OCI-LY1 (cell line): ENCODE data around the gene ZHX3.

ENCODE experiments used
- H2AFZ ChIP-seq: fragments of 200-600 bp; sonication (generic), shearing (Covaris generic); 2 replicates; pipeline ENCODE4 v1.6.0; 2014; ENCODE audit warnings: antibody characterized with exemption, mild to moderate bottlenecking, low read length
- H3F3A ChIP-seq: fragments of 200-600 bp; sonication (generic), shearing (Covaris generic); 2 replicates; pipeline ENCODE4 v1.6.0; 2014; ENCODE audit warnings: mild to moderate bottlenecking, antibody characterized with exemption, low read length, moderate library complexity; ENCODE audit not compliant: insufficient read depth
- H3K27ac ChIP-seq: fragments of 200-600 bp; sonication (generic); 2 replicates; pipeline ENCODE4 v1.5.1; 2014; ENCODE audit warnings: low read length, mixed run types, mild to moderate bottlenecking, low read depth; ENCODE audit not compliant: poor library complexity, severe bottlenecking
- H3K27me3 ChIP-seq: fragments of 200-600 bp; sonication (generic); 2 replicates; pipeline ENCODE4 v1.6.0; 2014; ENCODE audit warnings: antibody characterized with exemption, mild to moderate bottlenecking, low read length, moderate library complexity; ENCODE audit not compliant: insufficient read depth
- H3K36me3 ChIP-seq: fragments of 200-600 bp; sonication (generic); 2 replicates; pipeline ENCODE4 v1.6.1; 2014; ENCODE audit warnings: mild to moderate bottlenecking, antibody characterized with exemption, low read length, moderate library complexity, mixed read lengths; ENCODE audit not compliant: insufficient read depth
- H3K4me1 ChIP-seq: fragments of 200-600 bp; sonication (generic); 2 replicates; pipeline ENCODE4 v1.5.1; 2014; ENCODE audit warnings: mild to moderate bottlenecking, low read length, moderate library complexity; ENCODE audit not compliant: insufficient read depth, severe bottlenecking
- H3K4me2 ChIP-seq: fragments of 200-600 bp; sonication (generic), shearing (Covaris generic); 2 replicates; pipeline ENCODE4 v1.6.1; 2014; ENCODE audit warnings: low read length
- H3K4me3 ChIP-seq: fragments of 200-600 bp; sonication (generic); 2 replicates; pipeline ENCODE4 v1.5.1; 2014; ENCODE audit warnings: low read length, low read depth, mild to moderate bottlenecking, mixed read lengths; ENCODE audit not compliant: poor library complexity, severe bottlenecking
- H3K79me2 ChIP-seq: fragments of 200-600 bp; shearing (Covaris generic); 2 replicates; pipeline ENCODE4 v1.6.1; 2016; ENCODE audit warnings: mixed run types, low read length, mixed read lengths; ENCODE audit not compliant: insufficient read depth
- H3K9ac ChIP-seq: fragments of 200-600 bp; sonication (generic), shearing (Covaris generic); 2 replicates; pipeline ENCODE4 v1.6.1; 2014; ENCODE audit warnings: mild to moderate bottlenecking, low read length, mixed read lengths
- H3K9me2 ChIP-seq: fragments of 200-600 bp; sonication (generic), shearing (Covaris generic); 2 replicates; pipeline ENCODE4 v1.6.1; 2014; ENCODE audit warnings: low read depth, mild to moderate bottlenecking, low read length, mixed read lengths
- H3K9me3 ChIP-seq: fragments of 200-600 bp; shearing (Covaris generic); 2 replicates; pipeline ENCODE4 v1.6.1; 2014; ENCODE audit warnings: low read length, mixed read lengths
- H4K20me1 ChIP-seq: fragments of 200-600 bp; sonication (generic), shearing (Covaris generic); 2 replicates; pipeline ENCODE4 v1.6.0; 2016; ENCODE audit warnings: mild to moderate bottlenecking, low read length; ENCODE audit not compliant: insufficient read depth
- EZH2 ChIP-seq: fragments of 200-600 bp; sonication (generic), shearing (Covaris generic); IDR thresholded peaks from 2 replicates; pipeline ENCODE4 v1.8.0; 2017; ENCODE audit warnings: borderline replicate concordance, mixed run types, mild to moderate bottlenecking, antibody characterized with exemption, low read length, moderate library complexity, mixed read lengths
- TF ChIP-seq, protein P1 (sequence below): fragments of 200-600 bp; sonication (generic), shearing (Covaris generic); IDR thresholded peaks from 2 replicates; pipeline ENCODE4 v1.5.1; 2017; ENCODE audit warnings: mild to moderate bottlenecking, antibody characterized with exemption, low read length, moderate library complexity, mixed read lengths

The ZHX3 gene

GRCh38 chr20:41318271-41318649 lies 729 bp upstream of the ZHX3 start:
- peaks cover 19% of the 10 kb centered on the region for H3K4me1 ChIP-seq
- H3F3A ChIP-seq: no peaks in the 10 kb centered on the region
- peak overlapping the region; percentile 61 for H3K4me3 ChIP-seq
- no peak overlapping the region for H3K27ac ChIP-seq
- TF ChIP-seq EZH2: no peak
- TF ChIP-seq, protein P1, sequence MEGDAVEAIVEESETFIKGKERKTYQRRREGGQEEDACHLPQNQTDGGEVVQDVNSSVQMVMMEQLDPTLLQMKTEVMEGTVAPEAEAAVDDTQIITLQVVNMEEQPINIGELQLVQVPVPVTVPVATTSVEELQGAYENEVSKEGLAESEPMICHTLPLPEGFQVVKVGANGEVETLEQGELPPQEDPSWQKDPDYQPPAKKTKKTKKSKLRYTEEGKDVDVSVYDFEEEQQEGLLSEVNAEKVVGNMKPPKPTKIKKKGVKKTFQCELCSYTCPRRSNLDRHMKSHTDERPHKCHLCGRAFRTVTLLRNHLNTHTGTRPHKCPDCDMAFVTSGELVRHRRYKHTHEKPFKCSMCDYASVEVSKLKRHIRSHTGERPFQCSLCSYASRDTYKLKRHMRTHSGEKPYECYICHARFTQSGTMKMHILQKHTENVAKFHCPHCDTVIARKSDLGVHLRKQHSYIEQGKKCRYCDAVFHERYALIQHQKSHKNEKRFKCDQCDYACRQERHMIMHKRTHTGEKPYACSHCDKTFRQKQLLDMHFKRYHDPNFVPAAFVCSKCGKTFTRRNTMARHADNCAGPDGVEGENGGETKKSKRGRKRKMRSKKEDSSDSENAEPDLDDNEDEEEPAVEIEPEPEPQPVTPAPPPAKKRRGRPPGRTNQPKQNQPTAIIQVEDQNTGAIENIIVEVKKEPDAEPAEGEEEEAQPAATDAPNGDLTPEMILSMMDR: no peak
- H3K4me2 ChIP-seq: peak overlapping the region; percentile 86
- peaks cover 13% of the 10 kb centered on the region for H3K79me2 ChIP-seq
- H3K27me3 ChIP-seq: no peaks in the 10 kb centered on the region
- H3K9ac ChIP-seq: peak overlapping the region; percentile 64
- H3K9me3 ChIP-seq: no peaks in the 10 kb centered on the region
- H3K36me3 ChIP-seq: no peaks in the 10 kb centered on the region
- H2AFZ ChIP-seq: peak overlapping the region; percentile 40; the same call in 1 of the 2 replicates
- no peaks in the 10 kb centered on the region for H4K20me1 ChIP-seq
- H3K9me2 ChIP-seq: no peaks in the 10 kb centered on the region

DNA sequence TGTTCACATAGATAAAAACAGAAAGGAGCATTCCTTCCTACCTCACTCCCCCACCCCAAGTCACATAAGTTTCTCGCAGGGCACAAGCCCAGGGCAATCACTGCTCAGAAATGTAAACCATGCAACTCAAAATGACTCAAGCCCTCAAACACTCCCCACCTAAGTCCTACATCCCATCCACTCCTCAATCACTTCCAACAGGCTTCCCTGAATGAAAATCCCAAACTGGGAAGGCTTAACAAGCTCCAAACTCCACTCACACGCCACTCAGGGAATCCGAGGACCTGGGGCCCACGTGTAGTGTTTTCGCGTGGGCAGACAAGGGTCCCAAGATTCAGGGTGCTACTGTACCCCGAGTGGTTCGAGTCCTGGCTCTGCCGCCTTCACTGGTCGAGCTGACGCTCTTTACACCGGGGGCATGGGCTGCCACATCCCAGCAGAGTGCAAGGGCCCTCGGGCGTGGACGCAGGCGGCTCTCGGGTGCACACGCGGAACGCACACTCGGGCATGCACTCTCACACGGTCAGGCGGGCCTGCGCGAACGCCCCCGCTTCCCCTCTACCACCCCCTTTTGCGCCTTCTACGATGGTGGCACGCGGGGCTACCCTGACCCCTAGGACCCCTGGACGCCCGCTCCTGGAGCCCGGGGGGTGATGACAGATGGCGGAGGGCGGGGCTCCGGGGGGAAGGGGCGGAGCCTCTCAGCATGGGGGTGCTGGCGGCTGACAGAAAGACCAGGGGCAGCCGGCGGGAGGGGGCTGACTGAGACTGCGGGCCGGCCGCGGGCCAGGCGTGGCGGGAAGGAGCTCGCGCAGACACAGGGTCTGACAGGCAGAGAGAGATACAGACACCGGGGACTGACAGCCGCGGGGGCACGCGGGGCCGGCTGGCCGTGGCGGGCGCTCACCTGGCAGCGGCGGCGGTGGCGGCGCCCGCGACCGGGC lies 657 bp downstream of the ZHX3 start:
- no peaks in the 10 kb centered on the region for H3F3A ChIP-seq
- no peaks in the 10 kb centered on the region for H3K9me2 ChIP-seq
- peak overlapping the region; percentile 86 for H3K9ac ChIP-seq
- peaks cover 9% of the 10 kb centered on the region; the same call in 1 of the 2 replicates for H3K36me3 ChIP-seq
- H4K20me1 ChIP-seq: no peaks in the 10 kb centered on the region
- no peak for TF ChIP-seq EZH2
- TF ChIP-seq, protein P1: no peak
- H3K4me3 ChIP-seq: peak overlapping the region; percentile 94
- no peaks in the 10 kb centered on the region for H3K27me3 ChIP-seq
- no peak overlapping the region for H2AFZ ChIP-seq
- peaks cover 13% of the 10 kb centered on the region for H3K79me2 ChIP-seq
- H3K27ac ChIP-seq: peak overlapping the region; percentile 0
- no peaks in the 10 kb centered on the region for H3K9me3 ChIP-seq
- H3K4me1 ChIP-seq: peaks cover 19% of the 10 kb centered on the region
- peak overlapping the region; percentile 95 for H3K4me2 ChIP-seq

DNA sequence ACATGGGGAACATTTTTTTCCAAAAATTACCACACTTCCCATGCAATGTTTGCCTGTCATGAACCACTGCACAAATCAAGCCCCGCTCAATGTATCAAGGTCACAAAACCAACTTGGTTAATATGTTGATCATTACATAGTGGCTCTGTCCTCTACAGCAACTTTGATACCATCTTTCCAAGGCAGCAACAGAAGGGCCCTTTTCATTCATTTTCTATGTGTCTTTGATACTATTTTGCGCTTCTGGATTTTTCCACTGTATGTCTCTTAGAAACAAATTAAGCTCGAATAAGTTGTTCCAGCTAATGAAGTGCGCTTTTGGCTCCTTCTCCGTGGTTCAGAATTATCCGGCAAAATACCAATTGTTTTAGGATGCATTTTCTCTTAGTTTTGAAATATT lies 1.5 kb downstream of the ZHX3 start:
- Histone ChIP-seq H2AFZ (no peak overlapping the region), H3K4me1 (peaks cover 19% of the 10 kb centered on the region), H3K9me2 (no peaks in the 10 kb centered on the region), H3K4me3 (peak overlapping the region; percentile 94), H3K27ac (no peak overlapping the region), H3K9ac (peak overlapping the region; percentile 86), H3K27me3 (no peaks in the 10 kb centered on the region), H4K20me1 (no peaks in the 10 kb centered on the region), H3K9me3 (no peaks in the 10 kb centered on the region), H3K36me3 (peaks cover 14% of the 10 kb centered on the region; the same call in 1 of the 2 replicates), H3K4me2 (peak overlapping the region; percentile 95), H3F3A (no peaks in the 10 kb centered on the region), H3K79me2 (peaks cover 16% of the 10 kb centered on the region)
- no peak for TF ChIP-seq EZH2
- TF ChIP-seq, protein P1: no peak
